Measurements from ENCODE around the gene TTC21A.
"Not testable (repeated sequence)": the region's sequence is repeated elsewhere in the genome, so short reads cannot be mapped to it uniquely, and the experiment has no call there.

Gene TTC21A, protein sequence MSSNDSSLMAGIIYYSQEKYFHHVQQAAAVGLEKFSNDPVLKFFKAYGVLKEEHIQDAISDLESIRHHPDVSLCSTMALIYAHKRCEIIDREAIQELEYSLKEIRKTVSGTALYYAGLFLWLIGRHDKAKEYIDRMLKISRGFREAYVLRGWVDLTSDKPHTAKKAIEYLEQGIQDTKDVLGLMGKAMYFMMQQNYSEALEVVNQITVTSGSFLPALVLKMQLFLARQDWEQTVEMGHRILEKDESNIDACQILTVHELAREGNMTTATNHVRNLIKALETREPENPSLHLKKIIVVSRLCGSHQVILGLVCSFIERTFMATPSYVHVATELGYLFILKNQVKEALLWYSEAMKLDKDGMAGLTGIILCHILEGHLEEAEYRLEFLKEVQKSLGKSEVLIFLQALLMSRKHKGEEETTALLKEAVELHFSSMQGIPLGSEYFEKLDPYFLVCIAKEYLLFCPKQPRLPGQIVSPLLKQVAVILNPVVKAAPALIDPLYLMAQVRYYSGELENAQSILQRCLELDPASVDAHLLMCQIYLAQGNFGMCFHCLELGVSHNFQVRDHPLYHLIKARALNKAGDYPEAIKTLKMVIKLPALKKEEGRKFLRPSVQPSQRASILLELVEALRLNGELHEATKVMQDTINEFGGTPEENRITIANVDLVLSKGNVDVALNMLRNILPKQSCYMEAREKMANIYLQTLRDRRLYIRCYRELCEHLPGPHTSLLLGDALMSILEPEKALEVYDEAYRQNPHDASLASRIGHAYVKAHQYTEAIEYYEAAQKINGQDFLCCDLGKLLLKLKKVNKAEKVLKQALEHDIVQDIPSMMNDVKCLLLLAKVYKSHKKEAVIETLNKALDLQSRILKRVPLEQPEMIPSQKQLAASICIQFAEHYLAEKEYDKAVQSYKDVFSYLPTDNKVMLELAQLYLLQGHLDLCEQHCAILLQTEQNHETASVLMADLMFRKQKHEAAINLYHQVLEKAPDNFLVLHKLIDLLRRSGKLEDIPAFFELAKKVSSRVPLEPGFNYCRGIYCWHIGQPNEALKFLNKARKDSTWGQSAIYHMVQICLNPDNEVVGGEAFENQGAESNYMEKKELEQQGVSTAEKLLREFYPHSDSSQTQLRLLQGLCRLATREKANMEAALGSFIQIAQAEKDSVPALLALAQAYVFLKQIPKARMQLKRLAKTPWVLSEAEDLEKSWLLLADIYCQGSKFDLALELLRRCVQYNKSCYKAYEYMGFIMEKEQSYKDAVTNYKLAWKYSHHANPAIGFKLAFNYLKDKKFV (N-terminal part only)

DNA sequence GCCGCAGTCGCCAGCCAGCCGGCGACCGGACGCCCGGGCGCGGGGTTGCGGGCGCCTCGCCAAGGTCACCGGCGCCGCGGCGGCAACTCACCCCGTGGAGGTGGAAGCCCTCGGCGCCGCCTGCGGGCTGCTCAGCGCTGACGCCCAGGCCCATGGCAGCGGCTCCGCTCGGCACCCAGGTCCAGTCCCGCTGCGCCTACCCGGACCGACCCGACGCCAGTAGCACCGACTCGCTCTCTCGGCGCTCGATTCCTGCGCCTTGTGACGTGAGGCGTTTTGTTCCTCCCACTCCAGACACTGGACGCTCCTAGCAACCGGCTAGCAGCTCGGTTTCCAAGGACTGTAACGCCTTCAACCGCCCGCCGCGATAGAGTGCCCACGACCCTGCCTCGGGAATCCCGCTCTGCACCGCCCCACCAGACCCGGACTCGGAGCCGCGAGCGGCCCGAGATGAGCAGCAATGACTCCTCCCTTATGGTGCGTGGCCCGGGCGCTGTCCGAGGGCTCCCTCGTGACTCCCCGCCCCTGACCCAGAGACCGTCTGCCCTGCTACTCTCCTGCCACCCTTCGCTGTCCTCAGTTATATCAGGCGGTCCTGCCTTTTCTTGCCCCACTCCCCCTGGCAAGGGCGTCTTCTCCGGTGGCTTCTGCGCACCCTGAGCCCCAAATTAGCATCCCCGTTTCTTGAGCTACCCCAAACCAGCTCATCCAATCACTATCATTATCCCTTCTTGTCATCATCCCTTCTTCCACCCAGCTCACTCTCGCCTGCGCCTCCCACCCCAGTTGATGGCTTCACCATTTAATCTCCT, at the start of gene TTC21A, which contains the start of gene GORASP1:
Gene TTC21A, plus strand, starts transcription at position 293 of the 812 bp plus-strand sequence. Its CDS starts 158 bp downstream, at position 451.
Gene GORASP1, minus strand, starts transcription at position 240 of the 812 bp plus-strand sequence. Its CDS starts 86 bp downstream, at position 154.
- peak in 1 of 2 experiments; percentile 73 for DNase-seq

DNA sequence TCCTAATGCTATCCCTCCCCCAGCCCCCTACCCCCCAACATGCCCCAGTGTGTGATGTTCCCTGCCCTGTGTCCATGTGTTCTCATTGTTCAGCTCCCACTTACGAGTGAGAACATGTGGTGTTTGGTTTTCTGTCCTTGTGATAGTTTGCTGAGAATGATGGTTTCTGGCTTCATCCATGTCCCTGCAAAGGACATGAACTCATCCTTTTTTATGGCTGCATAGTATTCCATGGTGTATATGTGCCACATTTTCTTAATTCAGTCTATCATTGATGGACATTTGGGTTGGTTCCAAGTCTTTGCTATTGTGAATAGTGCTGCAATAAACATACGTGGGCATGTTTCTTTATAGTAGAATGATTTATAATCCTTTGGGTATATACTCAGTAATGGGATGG, 46.3 kb upstream of the TTC21A start:
- DNase-seq, result not testable (repeated sequence)

DNA sequence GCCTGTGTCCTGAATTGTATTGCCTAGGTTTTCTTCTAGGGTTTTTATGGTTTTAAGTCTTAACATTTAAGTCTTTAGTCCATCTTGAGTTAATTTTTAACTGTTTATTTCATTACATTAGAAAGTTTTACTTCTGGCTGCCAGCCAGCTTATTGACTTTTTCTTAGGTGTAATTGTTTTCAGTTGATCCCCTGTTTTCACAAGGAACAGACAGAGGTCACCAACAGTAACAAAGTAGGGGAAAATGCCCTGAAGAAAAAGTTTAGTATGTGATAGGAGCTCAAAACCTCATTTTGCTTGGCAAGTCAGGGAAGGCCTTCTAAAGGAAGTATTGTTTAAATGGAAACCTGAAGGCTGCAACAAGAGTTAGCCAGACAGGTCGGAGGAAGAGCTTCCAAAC, 45.3 kb upstream of the TTC21A start:
- DNase-seq, result no peak

DNA sequence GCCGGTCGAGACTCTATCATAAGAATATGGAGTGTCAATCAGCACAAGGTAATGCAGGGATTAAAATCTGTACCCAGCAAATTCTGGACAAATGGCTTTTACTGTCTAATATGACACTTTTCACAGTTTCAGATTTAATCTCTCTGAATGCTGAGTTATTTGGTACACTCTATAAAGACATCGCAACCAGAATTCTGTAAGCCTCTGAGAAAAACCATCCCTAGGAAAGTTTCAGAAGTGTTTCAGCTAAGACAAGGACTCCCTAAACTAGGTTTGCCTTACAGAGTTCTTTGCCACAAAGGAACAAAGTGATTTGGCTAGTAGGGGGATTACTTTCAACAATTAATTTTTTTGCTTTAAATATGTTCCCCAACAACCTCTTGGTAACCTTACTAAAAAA, 44.3 kb upstream of the TTC21A start:
- no peak for DNase-seq

DNA sequence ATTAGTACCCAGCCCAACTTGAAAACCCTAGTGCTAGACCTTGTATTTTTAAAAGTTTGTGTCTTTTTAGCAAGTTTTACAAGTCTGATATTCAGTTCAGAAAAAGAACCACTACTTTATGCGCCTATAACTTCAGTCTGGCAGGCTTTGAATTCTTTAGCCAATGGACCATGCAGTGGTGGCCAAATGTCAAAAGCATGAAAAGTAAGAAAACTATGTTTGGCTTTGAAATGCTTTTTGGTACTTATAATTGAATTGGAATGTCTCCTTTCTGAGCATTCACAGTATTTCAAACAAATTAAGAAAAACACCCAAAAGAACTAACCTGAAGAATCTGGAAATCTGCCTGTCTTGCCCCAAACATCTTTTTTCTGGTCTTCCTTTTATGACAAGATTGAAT, 42.8 kb upstream of the TTC21A start:
- no peak for DNase-seq

DNA sequence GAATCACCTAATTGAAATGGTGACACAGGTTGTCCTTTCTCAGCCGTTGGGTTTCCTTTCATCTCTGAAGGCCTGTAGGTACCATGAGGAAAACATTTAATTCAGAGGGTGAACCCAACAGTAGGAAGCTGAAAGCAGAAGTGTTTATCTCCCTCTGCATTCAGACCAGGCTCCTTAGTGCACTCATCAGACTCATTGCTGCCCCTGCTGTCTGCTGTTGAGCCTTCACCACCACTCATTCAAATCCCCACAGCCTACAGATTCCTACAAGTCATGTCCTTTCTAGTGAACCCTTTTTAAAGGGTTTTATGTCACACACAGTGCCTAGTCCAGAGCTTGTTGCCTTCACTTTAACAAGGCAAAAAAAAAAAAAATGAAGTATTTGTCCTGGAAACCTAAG, 42.3 kb upstream of the TTC21A start:
- peak; percentile 1 to 5 for DNase-seq

DNA sequence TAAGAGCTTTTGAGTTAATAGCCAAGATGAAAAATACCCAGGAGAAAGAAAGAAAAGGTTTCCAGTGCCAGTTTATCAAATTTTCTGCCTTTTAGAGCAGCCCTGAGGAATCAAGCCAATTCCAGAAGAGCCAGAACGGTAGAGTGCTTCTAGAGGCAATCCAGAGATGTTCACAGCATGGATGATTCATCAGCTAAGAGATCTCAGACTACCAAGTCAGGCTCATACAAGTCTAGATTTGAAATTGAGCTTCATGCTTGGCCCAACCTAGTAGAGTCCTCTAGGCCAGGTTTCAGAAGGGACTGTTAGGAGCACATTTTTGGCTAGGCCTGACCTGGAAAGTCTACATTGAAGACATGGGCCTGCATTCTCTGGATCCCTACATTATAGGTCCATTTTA, 40.2 kb upstream of the TTC21A start:
- no peak for DNase-seq

DNA sequence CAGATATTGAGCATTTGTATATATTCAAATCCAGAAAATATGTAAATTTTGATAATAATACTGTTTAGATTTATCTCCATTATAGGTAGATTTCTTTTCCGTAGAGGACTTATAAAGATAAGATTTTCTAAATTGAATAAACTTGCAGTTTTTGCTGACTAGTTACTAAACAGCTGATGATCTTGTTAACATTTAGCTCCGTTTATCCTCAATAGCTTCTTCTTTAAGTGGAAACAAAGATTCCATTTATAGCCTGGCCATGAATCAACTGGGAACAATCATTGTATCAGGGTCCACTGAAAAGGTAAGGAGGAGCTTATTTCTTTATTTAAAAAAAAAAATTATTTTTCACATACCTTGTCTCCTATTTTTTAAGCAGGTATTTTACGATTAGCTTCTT, 38.9 kb upstream of the TTC21A start:
- no peak for DNase-seq

DNA sequence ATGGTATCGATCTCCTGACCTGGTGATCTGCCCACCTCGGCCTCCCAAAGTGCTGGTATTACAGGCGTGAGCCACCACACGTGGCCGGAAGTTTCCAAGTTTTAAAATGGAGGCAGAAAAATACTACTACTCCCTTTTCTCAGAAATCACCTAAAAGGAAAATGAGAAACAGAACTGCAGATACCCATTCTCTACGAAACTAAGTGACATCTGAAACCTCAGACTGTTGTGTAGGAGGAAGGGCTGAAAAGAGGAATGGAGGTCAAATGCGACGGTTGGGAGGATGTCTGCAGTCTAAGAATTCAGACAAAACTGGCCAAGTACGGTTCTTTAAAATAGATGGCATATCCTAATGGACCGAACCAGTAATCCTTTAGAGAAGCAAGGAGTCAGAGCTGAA, 31.6 kb upstream of the TTC21A start:
- DNase-seq, result no peak

DNA sequence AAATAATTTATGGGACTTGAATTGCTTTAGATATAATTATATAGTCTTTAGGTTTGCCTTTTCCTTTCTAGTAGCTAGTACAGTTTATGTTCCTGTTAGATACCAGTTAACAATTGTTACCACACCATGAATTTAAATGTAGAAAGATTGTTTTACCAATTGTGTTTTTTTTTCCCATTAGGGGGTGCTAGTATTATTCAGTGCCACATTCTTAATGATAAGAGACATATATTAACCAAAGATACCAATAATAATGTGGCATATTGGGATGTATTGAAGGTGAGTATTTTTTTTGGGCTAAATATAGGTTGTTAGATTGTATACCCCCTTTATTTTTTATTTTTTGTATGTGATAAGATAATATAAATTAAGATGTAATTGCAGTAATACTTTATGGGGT, 27.9 kb upstream of the TTC21A start:
- DNase-seq, result no peak

DNA sequence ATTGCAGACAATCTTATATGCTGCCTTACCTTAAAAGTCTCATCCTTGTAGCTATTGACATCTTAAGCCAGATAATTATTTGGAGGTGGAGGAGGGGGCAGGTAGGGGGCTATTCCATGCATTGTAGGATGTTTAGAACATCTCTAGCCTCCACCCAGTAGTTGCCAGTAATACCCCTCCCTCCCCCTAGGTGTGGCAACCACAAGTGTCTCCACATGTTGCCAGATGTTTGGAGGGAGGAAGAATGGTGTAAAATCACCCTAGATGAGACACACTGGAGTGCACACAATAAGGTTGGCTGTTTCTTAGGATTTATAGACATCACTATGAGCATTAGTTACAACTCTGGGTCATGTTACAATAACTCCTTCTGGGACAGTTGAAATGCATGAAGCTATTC, 27.5 kb upstream of the TTC21A start:
- no peak for DNase-seq

DNA sequence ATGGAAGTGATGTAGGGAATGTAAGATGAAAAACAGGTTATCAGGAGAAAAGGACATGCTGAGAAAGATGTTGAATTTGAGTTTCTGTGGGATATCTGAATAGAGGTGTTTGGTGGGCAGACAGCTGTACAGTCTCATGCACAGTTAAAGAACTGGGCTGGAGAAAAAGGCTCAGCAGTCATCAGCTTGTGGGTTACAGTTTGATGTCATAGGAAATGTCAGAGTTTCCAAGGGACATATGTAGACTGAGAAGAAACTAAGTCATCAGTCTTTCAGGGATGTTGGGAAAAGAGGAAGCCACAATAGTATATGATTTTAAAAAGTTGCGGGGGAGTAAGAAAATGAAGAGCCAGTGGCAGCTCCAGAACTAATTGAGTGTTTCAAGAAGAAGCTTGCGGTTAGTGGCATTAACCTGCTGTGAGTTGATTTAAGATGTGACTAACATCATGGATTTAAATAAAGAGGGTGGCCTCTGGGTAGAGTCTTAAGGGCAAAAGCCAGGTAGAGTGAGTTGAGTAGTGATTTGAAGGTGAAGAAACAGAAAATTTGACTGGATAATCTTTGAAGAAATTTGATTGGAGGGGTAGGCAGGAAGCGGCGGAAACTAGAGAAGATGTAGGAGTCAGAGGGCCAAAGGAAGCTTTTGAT, 24.7 kb upstream of the TTC21A start:
- no peak for DNase-seq

DNA sequence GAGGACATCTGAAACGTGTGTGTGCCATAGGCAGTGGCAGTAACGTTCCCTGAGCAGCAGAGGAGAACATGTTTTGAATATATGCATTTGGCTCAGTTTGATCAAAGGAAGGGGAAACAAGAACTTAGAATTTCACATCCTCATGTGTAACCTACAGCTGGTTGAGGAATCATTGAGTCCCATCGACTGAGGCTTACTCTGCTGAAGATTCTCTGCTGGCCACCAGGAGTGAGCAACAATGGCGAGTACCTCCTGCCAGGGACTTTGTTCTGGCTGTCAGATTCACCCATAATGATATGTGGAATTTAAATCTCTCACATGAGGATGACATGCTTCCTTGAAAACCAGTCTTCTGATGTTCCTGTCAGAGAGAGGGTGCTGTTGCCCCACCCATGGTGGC, 21.3 kb upstream of the TTC21A start:
- no peak for DNase-seq

DNA sequence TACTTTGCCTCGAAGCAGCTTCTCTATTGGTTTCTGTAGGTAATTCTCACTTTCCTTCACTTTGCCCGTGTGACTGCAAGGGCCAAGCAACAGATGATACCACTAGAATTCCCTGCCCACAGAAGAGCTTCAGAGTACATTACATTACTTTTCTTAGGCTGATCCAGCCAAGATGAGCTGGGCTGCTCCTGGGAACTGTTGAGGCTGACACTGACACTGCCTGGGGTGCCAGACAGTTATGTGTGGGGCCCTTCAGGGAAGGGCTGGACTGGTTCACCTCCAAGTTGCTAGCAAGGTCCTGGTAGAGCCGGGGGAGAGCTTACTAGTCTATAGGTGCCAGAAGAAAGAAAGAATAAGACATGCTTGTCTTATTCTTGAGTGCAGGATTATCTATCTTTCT, 19.0 kb upstream of the TTC21A start:
- DNase-seq, result no peak

DNA sequence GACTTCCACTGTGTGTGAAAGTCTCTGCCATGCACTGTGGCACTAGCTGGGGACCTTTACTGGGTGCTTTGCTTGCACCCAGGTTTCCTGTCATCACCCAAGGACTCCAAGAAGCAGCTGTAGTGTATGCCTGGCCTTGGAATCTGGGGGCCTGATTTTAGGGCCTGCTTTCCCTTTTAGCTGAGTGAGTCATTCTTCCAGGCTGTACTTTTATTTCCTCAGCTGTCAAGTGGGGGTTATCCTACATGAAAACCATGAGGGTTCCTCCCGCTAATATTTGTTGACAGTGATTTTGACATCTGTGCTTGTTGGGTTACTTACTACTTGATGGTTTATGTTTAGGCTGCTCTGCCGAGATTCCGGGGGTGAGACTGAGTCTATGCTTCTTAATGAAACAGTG, 18.6 kb upstream of the TTC21A start:
- DNase-seq, result no peak

DNA sequence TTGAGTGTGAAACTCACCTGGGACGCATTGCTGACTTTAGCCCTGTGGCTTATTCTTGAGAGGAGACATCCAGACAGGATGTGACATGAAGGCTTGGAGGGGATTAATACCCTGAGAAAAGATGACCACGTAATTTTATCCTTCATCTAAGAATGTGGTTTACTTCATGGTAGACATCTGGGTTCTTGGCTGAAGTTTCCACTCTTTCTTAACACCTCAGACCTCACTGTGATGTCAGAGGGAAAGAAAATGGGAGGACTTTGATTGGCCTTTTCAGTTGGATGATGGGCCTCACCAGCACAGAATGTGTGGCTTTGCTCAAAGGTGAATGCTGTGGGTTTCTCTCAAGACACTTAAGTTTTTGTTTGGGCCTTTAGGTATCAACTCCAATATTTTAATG, 16.6 kb upstream of the TTC21A start:
- no peak for DNase-seq

DNA sequence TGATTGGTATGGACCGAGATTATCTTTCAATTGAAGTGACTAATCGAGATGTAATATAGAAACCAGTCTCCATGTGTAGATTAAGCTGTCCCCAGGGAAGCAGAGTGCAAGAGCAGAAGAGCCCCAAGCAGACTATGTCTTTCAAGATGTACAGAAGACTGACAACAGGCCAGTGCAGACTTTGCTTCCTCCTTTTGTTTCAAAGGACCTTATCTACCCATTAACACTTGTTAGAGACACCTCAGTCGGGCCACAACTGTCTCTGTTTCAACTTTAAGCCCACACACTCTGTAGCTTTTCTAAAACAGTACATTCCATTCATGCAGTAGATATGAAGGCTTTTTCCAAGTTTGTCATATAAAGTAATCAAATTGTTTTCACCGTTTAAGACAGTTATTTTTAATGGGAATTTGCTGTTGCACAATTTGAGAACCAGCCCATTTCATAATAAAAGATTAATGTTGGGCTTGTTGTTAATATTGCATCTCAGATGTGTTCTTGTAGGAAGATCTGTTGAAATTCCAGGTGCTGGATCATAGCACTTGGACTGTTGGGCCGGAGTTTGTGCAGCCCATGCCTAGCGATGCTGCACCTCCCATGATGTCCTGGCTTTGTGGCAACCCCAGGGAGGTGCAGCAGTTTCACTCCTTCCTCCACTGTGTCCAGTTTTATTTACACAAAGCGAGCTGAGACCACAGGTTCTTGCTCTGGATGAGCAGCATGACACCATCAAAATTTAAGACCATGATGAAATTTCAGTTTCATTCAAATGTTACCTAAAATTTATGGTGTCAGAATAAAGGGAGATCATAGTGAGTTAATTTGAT, 12.4 kb upstream of the TTC21A start:
- no peak for DNase-seq

DNA sequence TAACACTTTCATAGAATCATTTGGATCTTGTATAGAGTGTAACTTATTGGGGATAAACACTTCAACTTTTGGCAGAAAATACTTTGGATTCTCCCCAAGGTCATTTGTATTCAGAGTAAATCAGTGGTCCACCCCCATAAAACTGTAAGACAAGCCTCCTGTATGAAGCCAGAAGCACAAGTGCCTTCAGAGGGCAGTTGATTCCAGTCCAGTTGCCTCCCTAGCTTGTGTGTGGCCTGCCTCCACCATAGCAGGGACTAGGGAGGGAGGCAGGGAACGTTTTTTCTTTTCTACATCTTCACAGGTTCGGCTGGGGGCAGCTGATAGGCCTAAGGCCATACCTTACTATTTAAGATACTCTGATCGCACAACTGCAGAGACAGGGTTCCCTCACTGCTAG, 11.7 kb upstream of the TTC21A start:
- no peak for DNase-seq

DNA sequence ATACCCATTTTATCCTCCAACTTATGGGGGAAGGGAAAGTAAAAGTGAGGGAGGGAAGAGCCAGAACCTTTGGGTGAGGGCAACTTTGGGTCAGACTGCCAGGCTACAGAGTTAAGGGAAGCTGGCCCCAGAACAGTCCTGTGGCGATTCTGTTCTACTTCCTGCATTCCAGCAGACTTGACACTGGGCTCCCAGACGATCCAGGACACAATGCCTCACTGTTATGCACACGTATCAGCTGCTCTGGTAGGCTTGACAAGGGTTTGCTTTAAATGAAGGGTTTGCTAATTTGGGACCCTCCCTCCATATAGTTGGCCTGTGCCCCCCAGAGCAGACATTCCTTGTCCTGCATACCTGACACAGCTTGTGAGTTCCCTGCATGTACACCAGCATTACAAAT, 10.7 kb upstream of the TTC21A start:
- no peak for DNase-seq

DNA sequence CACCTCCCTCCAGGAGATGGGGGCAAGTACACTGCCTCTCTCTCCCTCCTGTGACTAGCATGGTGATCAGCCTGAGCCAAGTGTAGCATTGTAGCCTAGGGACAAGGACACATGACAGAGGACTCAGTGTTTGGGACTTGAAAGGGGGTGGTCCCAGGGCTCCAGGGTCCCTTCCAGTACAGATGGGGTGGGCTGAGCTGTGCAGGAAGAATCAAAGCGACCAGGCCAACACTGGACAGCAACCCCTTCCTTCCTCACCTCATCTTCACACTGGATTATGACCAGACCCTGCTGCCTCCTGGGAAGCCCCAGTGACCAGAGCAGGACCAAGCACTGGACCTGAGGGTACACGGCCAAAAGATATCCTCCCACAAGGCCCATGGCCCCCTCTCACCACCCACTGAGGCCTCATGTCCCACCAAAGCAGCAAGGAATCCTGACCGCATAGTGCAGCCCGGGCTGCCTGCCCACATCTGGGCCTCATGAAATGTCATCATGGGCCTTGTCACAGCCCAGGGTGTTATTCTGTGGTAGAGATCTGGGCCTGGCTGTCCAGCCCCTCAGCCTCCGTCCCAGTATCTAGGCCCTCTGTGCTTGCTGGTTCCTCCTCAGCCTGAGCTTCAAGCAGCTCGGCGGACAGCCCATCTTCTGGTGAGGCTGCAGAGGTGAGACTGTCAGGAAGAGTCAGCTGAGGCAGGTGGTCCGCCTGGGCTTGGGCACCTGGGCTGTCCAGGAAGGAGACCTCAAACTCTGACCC, 9.6 kb upstream of the TTC21A start:
- no peak for DNase-seq

Data from NCI-H446 (cell line).